Erythroblast (primary cell): ENCODE measurements around the gene CEACAM19.
"Not testable (repeated sequence)": the region's sequence is repeated elsewhere in the genome, so short reads cannot be mapped to it uniquely, and the experiment has no call there.

ENCODE experiments used
- GATA1 ChIP-seq: IDR thresholded peaks from 2 replicates; pipeline ENCODE4 v1.6.1; 2011; ENCODE audit warnings: low read depth, mild to moderate bottlenecking, control low read depth, low read length, moderate library complexity
- POLR2A ChIP-seq: IDR thresholded peaks from 2 replicates; pipeline ENCODE4 v1.6.1; 2011; ENCODE audit warnings: mild to moderate bottlenecking, low read length

DNA sequence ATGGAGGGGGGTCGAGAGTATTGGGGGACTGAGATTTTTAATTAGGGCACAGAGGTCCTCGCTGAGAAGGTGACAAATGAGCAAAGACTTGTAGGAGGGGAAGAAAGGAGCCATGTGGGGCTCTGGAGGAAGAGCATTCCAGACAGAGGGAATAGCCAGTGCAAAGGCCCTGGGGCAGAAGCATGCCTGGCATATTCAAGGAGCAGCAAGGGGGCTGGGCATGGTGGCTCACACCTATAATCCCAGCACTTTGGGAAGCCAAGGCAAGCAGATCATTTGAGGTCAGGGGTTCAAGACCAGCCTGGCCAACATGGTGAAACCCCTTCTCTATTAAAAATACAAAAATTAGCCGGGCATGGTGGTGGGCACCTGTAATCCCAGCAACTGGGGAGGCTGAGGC, 13.1 kb downstream of the CEACAM19 start:
- TF ChIP-seq POLR2A, GATA1: not testable (repeated sequence)
